ENCODE data around the gene NAT16.

- TF ChIP-seq, protein P1, sequence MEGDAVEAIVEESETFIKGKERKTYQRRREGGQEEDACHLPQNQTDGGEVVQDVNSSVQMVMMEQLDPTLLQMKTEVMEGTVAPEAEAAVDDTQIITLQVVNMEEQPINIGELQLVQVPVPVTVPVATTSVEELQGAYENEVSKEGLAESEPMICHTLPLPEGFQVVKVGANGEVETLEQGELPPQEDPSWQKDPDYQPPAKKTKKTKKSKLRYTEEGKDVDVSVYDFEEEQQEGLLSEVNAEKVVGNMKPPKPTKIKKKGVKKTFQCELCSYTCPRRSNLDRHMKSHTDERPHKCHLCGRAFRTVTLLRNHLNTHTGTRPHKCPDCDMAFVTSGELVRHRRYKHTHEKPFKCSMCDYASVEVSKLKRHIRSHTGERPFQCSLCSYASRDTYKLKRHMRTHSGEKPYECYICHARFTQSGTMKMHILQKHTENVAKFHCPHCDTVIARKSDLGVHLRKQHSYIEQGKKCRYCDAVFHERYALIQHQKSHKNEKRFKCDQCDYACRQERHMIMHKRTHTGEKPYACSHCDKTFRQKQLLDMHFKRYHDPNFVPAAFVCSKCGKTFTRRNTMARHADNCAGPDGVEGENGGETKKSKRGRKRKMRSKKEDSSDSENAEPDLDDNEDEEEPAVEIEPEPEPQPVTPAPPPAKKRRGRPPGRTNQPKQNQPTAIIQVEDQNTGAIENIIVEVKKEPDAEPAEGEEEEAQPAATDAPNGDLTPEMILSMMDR (IDR thresholded peaks at IDR 0.05) = no peak
- no peak for TF ChIP-seq EZH2phosphoT487 (IDR thresholded peaks at IDR 0.05)
Observed at GRCh38 chr7:101223528-101223927, 43.4 kb upstream of the NAT16 start.

Measured in neural progenitor cell (in vitro differentiated cells).